HepG2 (cell line): ENCODE results near the gene NDRG2. TPM values are rescaled to one million over a fixed set of nuclear protein-coding genes. Genes with fewer than 3 reads are reported as not detected.

Source experiments
- ARHGAP35 ChIP-seq: sonication (generic); formaldehyde crosslinking; IDR thresholded peaks from 2 replicates; pipeline ENCODE4 v1.9.0; 2022; ENCODE audit warnings: mild to moderate bottlenecking, inconsistent platforms, moderate library complexity, missing genetic modification reagents, borderline replicate concordance
- FIP1L1 ChIP-seq: fragments of 200-400 bp; formaldehyde crosslinking; IDR thresholded peaks from 2 replicates; pipeline ENCODE4 v1.6.1; 2018; ENCODE audit warnings: low read depth, mild to moderate bottlenecking, low read length, moderate library complexity, borderline replicate concordance; ENCODE audit not compliant: insufficient read depth
- GLI4 ChIP-seq: sonication (generic); formaldehyde crosslinking; IDR thresholded peaks from 2 replicates; pipeline ENCODE4 v1.5.1; 2020; ENCODE audit warnings: missing genetic modification reagents, mild to moderate bottlenecking, moderate library complexity, borderline replicate concordance
- KLF11 ChIP-seq: IDR thresholded peaks from 2 replicates; pipeline ENCODE4 v1.6.1; 2016; ENCODE audit warnings: missing compliant biosample characterization
- MBNL3 ChIP-seq: fragments of 250-450 bp; sonication (Bioruptor Pico); conservative IDR thresholded peaks from 2 replicates; pipeline ENCODE4 v1.8.0; 2022; ENCODE audit warnings: mild to moderate bottlenecking, inconsistent platforms
- PHF8 ChIP-seq: sonication (generic); formaldehyde crosslinking; IDR thresholded peaks from 2 replicates; pipeline ENCODE4 v1.5.0; 2020; ENCODE audit warnings: missing genetic modification reagents
- RXRB ChIP-seq: IDR thresholded peaks from 2 replicates; pipeline ENCODE4 v1.6.1; 2016; ENCODE audit warnings: borderline replicate concordance, missing genetic modification reagents, missing compliant biosample characterization
- TBP ChIP-seq: sonication (generic); formaldehyde crosslinking; IDR thresholded peaks from 2 replicates; pipeline ENCODE4 v1.5.0; 2020; ENCODE audit warnings: missing genetic modification reagents
- ZNF143 ChIP-seq: sonication (generic); formaldehyde crosslinking; IDR thresholded peaks from 2 replicates; pipeline ENCODE4 v1.4.0; 2020; ENCODE audit warnings: missing genetic modification reagents
- ZNF20 ChIP-seq: sonication (generic); formaldehyde crosslinking; IDR thresholded peaks from 2 replicates; pipeline ENCODE4 v1.4.0; 2020; ENCODE audit warnings: mild to moderate bottlenecking, moderate library complexity, missing genetic modification reagents
- ZNF256 ChIP-seq: sonication (generic); formaldehyde crosslinking; conservative IDR thresholded peaks from 2 replicates; pipeline ENCODE4 v1.4.0; 2020; ENCODE audit warnings: missing genetic modification reagents
- ZNF329 ChIP-seq: sonication (generic); formaldehyde crosslinking; IDR thresholded peaks from 2 replicates; pipeline ENCODE4 v1.9.0; 2021; ENCODE audit warnings: low read depth, mild to moderate bottlenecking, missing genetic modification reagents
- ZNF362 ChIP-seq: sonication (generic); formaldehyde crosslinking; IDR thresholded peaks from 2 replicates; pipeline ENCODE4 v1.4.0; 2020; ENCODE audit warnings: missing genetic modification reagents, mild to moderate bottlenecking, borderline replicate concordance
- ZNF547 ChIP-seq: sonication (generic); formaldehyde crosslinking; IDR thresholded peaks from 2 replicates; pipeline ENCODE4 v1.5.1; 2020; ENCODE audit warnings: mild to moderate bottlenecking, missing genetic modification reagents
- ZNF703 ChIP-seq: sonication (generic); formaldehyde crosslinking; IDR thresholded peaks from 2 replicates; pipeline ENCODE4 v1.5.1; 2020; ENCODE audit warnings: missing genetic modification reagents, mild to moderate bottlenecking, moderate library complexity, borderline replicate concordance
- ZNF773 ChIP-seq: sonication (generic); formaldehyde crosslinking; IDR thresholded peaks from 2 replicates; pipeline ENCODE4 v1.4.0; 2020; ENCODE audit warnings: missing genetic modification reagents, borderline replicate concordance
- ZNF883 ChIP-seq: sonication (generic); formaldehyde crosslinking; IDR thresholded peaks from 2 replicates; pipeline ENCODE4 v1.5.1; 2020; ENCODE audit warnings: mild to moderate bottlenecking, missing genetic modification reagents; ENCODE audit errors: not compliant biosample characterization
- ZSCAN30 ChIP-seq: sonication (generic); formaldehyde crosslinking; IDR thresholded peaks from 2 replicates; pipeline ENCODE4 v1.5.0; 2020; ENCODE audit warnings: mild to moderate bottlenecking, missing genetic modification reagents
- ZSCAN9 ChIP-seq: IDR thresholded peaks from 2 replicates; pipeline ENCODE4 v1.6.1; 2016; ENCODE audit warnings: borderline replicate concordance
- polyA plus RNA-seq, 8 experiments: library from polyadenylated mRNA; depleted of rRNA in 3 of 8; stranded (reverse) in 7 of 8; unstranded in 1 of 8; fragments of >200 nt; fragmentation: Illumina TruSeq in 4 of 8; extraction: Trizol in 4 of 8; gene quantifications; 2 replicates each; pipeline versions ENCODE4 v1.2.1 to v1.2.3, GENCODE V29; 2011 to 2016; ENCODE audit warnings: low read depth in 4 of 8, missing spikeins in 1 of 8, mixed read lengths in 1 of 8; ENCODE audit not compliant: insufficient read depth in 1 of 8
- total RNA-seq, 5 experiments: library from RNA; depleted of rRNA; stranded (reverse); fragments of >200 nt; fragmentation: Illumina TruSeq; extraction: Trizol; gene quantifications; 2 replicates each; pipeline ENCODE4 v1.2.3, GENCODE V29; 2016; ENCODE audit warnings: low read depth in 1 of 5
- TF ChIP-seq, protein P1 (sequence below): sonication (generic); formaldehyde crosslinking; IDR thresholded peaks from 2 replicates; pipeline ENCODE4 v1.5.1; 2020; ENCODE audit warnings: mild to moderate bottlenecking, missing genetic modification reagents, moderate library complexity
- TF ChIP-seq, protein P2 (sequence below): sonication (generic); formaldehyde crosslinking; IDR thresholded peaks from 2 replicates; pipeline ENCODE4 v1.4.0; 2020; ENCODE audit warnings: missing genetic modification reagents, borderline replicate concordance
- TF ChIP-seq, protein P3 (sequence below): IDR thresholded peaks from 2 replicates; pipeline ENCODE4 v1.6.1; 2012; ENCODE audit warnings: inconsistent platforms

NDRG2 gene
- total and polyA plus RNA-seq, 2 of the 13 experiments (the other 11 are each of a cell fraction or from before 2014, with no cell fraction given), result 27.2 to 189 TPM

DNA sequence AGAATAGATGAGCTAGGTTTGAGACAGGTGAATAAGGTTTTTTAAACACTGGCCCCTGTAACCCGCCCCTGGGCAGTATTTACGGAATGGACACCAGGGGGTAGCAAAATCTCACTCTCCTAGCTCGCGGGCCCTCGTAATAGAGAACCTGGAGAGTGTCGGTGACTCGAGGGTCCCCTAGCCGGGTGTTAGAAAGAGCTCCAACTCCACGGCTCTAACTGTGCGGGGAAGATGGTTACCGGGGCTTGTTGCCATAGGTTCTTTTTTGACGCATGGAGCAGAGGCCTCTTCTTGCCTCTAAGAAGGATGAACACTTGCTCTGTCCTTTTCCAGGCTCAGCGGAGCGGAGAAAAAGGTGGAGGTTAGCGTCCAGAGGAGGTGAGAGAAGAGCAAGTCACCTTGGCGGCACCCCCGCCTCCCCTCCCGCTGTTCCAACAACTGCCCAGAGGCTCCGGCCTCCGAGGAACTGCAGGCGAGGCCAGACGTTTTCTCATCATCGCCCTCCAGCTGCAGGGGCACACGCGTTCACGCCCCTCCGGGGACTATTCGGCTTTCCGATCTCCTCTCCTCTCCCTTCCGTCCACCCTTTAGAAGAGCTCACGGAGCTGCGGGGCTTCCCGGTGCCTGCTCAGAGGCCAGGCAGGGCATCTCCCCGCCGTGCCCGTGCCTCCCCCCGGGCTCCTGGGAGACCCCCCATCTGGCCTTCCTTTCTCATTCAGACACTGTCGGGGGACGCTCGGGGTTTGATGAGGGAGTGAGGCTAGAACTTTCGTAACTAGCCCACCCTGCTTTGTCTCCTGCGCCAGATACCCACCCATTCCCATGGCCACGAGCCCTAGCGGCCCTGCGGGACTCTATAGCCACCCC, 43.9 kb upstream of the NDRG2 start (continued):
- TF ChIP-seq ZNF547, result peak; percentile 71; the same call in 1 of the 2 replicates
- TF ChIP-seq, protein P1, sequence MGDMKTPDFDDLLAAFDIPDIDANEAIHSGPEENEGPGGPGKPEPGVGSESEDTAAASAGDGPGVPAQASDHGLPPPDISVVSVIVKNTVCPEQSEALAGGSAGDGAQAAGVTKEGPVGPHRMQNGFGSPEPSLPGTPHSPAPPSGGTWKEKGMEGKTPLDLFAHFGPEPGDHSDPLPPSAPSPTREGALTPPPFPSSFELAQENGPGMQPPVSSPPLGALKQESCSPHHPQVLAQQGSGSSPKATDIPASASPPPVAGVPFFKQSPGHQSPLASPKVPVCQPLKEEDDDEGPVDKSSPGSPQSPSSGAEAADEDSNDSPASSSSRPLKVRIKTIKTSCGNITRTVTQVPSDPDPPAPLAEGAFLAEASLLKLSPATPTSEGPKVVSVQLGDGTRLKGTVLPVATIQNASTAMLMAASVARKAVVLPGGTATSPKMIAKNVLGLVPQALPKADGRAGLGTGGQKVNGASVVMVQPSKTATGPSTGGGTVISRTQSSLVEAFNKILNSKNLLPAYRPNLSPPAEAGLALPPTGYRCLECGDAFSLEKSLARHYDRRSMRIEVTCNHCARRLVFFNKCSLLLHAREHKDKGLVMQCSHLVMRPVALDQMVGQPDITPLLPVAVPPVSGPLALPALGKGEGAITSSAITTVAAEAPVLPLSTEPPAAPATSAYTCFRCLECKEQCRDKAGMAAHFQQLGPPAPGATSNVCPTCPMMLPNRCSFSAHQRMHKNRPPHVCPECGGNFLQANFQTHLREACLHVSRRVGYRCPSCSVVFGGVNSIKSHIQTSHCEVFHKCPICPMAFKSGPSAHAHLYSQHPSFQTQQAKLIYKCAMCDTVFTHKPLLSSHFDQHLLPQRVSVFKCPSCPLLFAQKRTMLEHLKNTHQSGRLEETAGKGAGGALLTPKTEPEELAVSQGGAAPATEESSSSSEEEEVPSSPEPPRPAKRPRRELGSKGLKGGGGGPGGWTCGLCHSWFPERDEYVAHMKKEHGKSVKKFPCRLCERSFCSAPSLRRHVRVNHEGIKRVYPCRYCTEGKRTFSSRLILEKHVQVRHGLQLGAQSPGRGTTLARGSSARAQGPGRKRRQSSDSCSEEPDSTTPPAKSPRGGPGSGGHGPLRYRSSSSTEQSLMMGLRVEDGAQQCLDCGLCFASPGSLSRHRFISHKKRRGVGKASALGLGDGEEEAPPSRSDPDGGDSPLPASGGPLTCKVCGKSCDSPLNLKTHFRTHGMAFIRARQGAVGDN (CRISPR knock-in tag), result peak; percentile 76
- no peak for TF ChIP-seq RXRB (CRISPR knock-in tag)
- TF ChIP-seq ZNF143, result no peak
- TF ChIP-seq, protein P2, sequence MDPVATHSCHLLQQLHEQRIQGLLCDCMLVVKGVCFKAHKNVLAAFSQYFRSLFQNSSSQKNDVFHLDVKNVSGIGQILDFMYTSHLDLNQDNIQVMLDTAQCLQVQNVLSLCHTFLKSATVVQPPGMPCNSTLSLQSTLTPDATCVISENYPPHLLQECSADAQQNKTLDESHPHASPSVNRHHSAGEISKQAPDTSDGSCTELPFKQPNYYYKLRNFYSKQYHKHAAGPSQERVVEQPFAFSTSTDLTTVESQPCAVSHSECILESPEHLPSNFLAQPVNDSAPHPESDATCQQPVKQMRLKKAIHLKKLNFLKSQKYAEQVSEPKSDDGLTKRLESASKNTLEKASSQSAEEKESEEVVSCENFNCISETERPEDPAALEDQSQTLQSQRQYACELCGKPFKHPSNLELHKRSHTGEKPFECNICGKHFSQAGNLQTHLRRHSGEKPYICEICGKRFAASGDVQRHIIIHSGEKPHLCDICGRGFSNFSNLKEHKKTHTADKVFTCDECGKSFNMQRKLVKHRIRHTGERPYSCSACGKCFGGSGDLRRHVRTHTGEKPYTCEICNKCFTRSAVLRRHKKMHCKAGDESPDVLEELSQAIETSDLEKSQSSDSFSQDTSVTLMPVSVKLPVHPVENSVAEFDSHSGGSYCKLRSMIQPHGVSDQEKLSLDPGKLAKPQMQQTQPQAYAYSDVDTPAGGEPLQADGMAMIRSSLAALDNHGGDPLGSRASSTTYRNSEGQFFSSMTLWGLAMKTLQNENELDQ (CRISPR knock-in tag), result no peak
- no peak for TF ChIP-seq GLI4 (CRISPR knock-in tag)
- TF ChIP-seq ZNF703 (CRISPR knock-in tag), result no peak
- TF ChIP-seq PHF8, result peak; percentile 50
- peak; percentile 29; the same call in 1 of the 2 replicates for TF ChIP-seq ARHGAP35 (CRISPR knock-in tag)
- TF ChIP-seq ZNF329, result no peak
- TF ChIP-seq ZNF362, result no peak; the same call in 1 of the 2 replicates
- TF ChIP-seq ZNF883, result no peak
- no peak for TF ChIP-seq ZNF773 (CRISPR knock-in tag)
- no peak for TF ChIP-seq FIP1L1
- no peak for TF ChIP-seq ZSCAN9 (CRISPR knock-in tag)
- no peak for TF ChIP-seq ZNF256 (CRISPR knock-in tag)
- TF ChIP-seq TBP (CRISPR knock-in tag), result no peak
- no peak for TF ChIP-seq ZSCAN30
- TF ChIP-seq KLF11 (CRISPR knock-in tag), result peak; percentile 59; the same call in 1 of the 2 replicates
- no peak for TF ChIP-seq MBNL3 (CRISPR knock-in tag)
- TF ChIP-seq, protein P3, sequence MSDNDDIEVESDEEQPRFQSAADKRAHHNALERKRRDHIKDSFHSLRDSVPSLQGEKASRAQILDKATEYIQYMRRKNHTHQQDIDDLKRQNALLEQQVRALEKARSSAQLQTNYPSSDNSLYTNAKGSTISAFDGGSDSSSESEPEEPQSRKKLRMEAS, result peak; percentile 30; the same call in 1 of the 2 replicates
- no peak for TF ChIP-seq ZNF20
